ENCODE measurements around the gene TNFRSF19.

DNA sequence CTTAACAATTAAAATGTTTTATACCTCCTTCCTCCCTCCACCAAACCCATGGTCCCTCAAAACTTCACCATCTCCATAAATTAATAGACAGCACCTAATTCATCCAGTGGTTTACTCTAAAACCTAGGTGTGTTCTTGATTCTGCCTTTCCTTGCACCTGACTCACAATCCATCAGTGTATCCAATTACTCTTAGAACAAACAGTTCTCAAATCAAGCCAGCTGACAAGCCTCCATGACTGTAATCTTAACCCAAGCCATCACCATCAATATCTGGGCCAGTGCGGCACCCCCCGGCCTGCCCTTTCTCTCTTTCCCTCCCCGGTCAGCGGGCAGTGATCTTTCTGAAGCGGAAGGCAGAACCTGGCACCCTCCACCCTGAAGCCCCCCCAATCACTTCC is 75.6 kb downstream of the TNFRSF19 start:
- TF ChIP-seq CTCF (IDR thresholded peaks at IDR 0.05 in 4 of 5, conservative IDR thresholded peaks at IDR 0.05 in 1 of 5) = no peak
- no peak for TF ChIP-seq POLR2A (IDR thresholded peaks at IDR 0.05)
